MM.1S (cell line): Measurements from ENCODE around the gene MGAT5.

Experiments used
- EZH2 ChIP-seq: fragments of 300-600 bp; sonication (generic); optimal IDR thresholded peaks from 2 replicates; pipeline ENCODE3; 2017; ENCODE audit warnings: low read depth, mild to moderate bottlenecking, antibody characterized with exemption, low read length, mixed read lengths
- EZH2phosphoT487 ChIP-seq: fragments of 300-600 bp; sonication (generic); IDR thresholded peaks from 2 replicates; pipeline ENCODE4 v1.6.1; 2018; ENCODE audit warnings: antibody characterized with exemption, low read length
- TF ChIP-seq, protein P1 (sequence below): fragments of 300-600 bp; sonication (generic); IDR thresholded peaks from 2 replicates; pipeline ENCODE4 v1.5.1; 2016; ENCODE audit warnings: antibody characterized with exemption, low read length, mixed read lengths

DNA sequence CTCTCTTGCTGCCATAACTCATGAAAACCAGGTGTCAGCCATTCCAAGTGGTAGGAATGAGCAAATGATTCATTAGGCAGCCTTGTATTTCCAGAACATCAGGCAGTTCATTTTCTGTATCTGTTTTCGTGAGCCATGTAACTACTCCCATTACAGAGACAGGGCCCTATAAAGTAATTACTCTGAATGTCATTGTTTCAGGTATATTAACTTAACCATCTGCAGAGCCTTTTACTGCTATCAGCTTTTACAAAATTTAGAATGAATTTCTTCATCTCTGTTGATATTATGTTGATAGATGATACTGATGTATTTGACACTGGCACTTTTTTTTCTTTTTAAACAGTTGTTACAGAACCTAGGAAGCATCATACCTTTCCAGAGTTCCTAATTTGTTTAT, 69.9 kb downstream of the MGAT5 start:
- TF ChIP-seq, protein P1, sequence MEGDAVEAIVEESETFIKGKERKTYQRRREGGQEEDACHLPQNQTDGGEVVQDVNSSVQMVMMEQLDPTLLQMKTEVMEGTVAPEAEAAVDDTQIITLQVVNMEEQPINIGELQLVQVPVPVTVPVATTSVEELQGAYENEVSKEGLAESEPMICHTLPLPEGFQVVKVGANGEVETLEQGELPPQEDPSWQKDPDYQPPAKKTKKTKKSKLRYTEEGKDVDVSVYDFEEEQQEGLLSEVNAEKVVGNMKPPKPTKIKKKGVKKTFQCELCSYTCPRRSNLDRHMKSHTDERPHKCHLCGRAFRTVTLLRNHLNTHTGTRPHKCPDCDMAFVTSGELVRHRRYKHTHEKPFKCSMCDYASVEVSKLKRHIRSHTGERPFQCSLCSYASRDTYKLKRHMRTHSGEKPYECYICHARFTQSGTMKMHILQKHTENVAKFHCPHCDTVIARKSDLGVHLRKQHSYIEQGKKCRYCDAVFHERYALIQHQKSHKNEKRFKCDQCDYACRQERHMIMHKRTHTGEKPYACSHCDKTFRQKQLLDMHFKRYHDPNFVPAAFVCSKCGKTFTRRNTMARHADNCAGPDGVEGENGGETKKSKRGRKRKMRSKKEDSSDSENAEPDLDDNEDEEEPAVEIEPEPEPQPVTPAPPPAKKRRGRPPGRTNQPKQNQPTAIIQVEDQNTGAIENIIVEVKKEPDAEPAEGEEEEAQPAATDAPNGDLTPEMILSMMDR = no peak
- no peak for TF ChIP-seq EZH2phosphoT487
- TF ChIP-seq EZH2 = no peak
